Esophagus (tissue), 2 donors: Measurements from ENCODE around the gene HLCS. TPM values are rescaled to one million over a fixed set of nuclear protein-coding genes. Genes with fewer than 3 reads are reported as not detected.
"Not testable (repeated sequence)": the region's sequence is repeated elsewhere in the genome, so short reads cannot be mapped to it uniquely, and the experiment has no call there.

Experiments
- H3K27ac ChIP-seq, 2 donors: one replicate each; pipeline ENCODE4 v1.5.1; 2013; ENCODE audit warnings: low read depth in 2 of 2, mild to moderate bottlenecking in 2 of 2, inconsistent platforms in 1 of 2, low read length in 1 of 2, moderate library complexity in 1 of 2
- H3K27me3 ChIP-seq, 2 donors: one replicate each; pipeline ENCODE4 v1.6.1; 2013; ENCODE audit warnings: low read length in 2 of 2, control low read depth in 1 of 2, mild to moderate bottlenecking in 1 of 2; ENCODE audit not compliant: insufficient read depth in 2 of 2, control insufficient read depth in 1 of 2
- H3K36me3 ChIP-seq, 2 donors: one replicate each; pipeline ENCODE4 v1.6.1; 2013; ENCODE audit warnings: low read length in 1 of 2; ENCODE audit not compliant: control insufficient read depth in 2 of 2, insufficient read depth in 2 of 2
- H3K4me1 ChIP-seq, 2 donors: one replicate each; pipeline ENCODE4 v1.6.1; 2013; ENCODE audit warnings: low read length in 1 of 2; ENCODE audit not compliant: control insufficient read depth in 2 of 2, insufficient read depth in 2 of 2
- H3K4me3 ChIP-seq, 2 donors: one replicate each; pipeline ENCODE4 v1.5.1; 2013; ENCODE audit warnings: low read length in 2 of 2, mild to moderate bottlenecking in 2 of 2, low read depth in 1 of 2, moderate library complexity in 1 of 2
- H3K9me3 ChIP-seq, 2 donors: one replicate each; pipeline ENCODE4 v1.6.1; 2013; ENCODE audit warnings: mild to moderate bottlenecking in 2 of 2, low read depth in 1 of 2, low read length in 1 of 2, moderate library complexity in 1 of 2; ENCODE audit not compliant: control insufficient read depth in 2 of 2, insufficient read depth in 1 of 2
- WGBS, 2 donors: extraction: QIAGEN DNeasy Blood & Tissue Kit; methylation state at CpG; one replicate each; pipeline ENCODE4 v1.1.7; 2013; 5-methylcytosine and 5-hydroxymethylcytosine counted together
- polyA plus RNA-seq, 2 donors: library from polyadenylated mRNA; stranded (reverse); fragments of 200-250 nt; gene quantifications; one replicate each; pipeline ENCODE4 v1.2.3, GENCODE V29; 2013
- donor health status: healthy with polysubstance abuse.
- donor health status: Bipolar disorder and iron deficiency.

The HLCS gene
- 1 to 10 TPM; 3.9 to 4.8 TPM for polyA plus RNA-seq

DNA sequence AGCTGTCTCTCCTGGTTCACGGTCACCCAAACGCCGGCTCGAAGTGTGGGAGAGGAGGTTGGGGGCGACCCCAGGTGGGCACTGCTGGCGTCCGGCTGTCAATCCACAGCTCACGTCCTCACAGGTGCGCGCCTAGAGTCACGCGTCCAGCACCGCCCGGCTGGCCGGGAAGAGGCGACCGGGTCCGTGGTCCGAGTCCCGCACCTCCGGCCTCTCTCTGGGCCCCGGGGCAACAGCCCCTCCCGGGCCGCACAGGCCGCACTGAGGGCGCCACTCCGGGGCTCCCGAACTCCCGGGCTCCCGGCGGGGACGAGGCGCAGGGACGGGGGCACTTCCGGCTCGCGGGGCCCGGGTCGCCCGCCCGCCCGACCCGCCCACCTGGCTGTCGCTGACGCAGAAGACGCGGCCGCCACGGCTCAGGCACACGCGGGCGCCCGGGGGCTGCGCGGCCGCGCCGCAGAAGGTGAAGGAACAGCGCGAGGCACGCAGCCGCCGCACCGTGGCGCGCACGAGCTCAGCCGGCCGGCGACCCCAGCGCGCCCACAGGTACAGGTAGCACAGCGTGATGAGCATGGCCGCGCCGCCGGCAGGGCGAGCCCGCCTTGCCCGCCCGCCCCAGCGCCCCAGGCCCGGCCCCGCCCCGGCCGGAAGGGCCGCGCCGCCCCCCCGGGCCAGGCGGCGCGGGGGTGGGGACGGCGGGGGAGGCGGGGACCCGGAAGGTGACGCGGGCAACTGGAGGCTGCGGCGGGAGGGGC is at the start of gene HLCS:
TSS of gene HLCS (minus strand) at position 604 of the 755 bp plus-strand sequence. CDS start at position 573, 31 bp downstream.
- H3K27me3 ChIP-seq: no peaks in the 10 kb centered on the region
- no peaks in the 10 kb centered on the region for H3K4me1 ChIP-seq
- H3K36me3 ChIP-seq: no peaks in the 10 kb centered on the region
- peak within 1 kb of the TSS; percentile 84 to 90 for H3K27ac ChIP-seq
- 1% methylated on average over 76 to 101 of the region's 101 CpGs for WGBS, 2 donors
- H3K4me3 ChIP-seq: peak within 1 kb of the TSS; percentile 65 to 67
- H3K9me3 ChIP-seq: no peaks in the 10 kb centered on the region

DNA sequence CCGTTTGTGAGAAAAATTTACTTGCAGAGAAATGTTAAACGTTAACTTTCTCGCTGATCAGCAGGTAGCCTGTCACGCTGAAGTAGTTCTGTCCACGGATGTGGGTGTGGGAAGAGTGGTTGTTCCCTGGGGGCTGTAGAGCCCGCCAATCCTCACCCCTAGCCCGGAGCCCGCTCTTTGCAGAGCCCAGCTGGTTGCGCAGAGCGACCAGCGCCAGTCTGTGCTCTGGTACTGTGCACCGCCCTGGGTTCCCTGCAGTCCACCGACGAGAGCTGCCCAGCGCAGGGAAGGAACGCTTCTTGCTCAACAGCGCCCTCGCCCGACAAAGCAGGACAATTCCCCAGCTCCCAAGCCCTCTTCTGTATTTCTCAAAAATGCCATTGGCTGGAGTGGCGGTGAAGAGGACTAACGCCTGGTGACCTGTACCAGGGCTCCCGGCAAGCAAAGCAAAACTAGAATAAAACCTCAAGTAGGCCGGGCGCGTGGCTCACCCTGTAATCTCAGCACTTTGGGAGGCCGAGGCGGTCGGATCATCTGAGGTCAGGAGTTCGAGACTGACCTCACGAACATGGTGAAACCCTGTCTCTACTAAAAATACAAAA is 43.4 kb upstream of the HLCS start:
- no peak overlapping the region for H3K27ac ChIP-seq
- 10 to 15% methylated on average over 30 of the region's 30 CpGs for WGBS, 2 donors

DNA sequence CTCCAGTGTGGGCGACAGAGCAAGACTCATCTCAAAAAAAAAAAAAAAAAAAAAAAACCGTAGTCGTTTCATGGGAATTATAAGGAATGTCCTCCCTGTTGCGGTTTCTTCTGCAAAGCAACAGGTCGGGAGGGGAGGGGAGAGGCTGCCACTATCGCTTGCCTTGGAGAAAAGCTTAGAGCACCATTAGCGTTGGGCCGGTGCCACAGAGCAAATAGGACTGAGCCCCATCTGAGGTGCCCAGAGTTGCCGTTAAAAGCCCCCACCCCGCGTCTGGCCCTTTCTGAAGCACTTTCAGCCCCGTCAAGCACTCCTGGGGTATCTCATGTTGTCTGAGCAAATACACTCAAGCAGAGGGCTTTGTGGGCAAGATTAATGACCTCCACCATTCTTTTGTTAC is 42.3 kb upstream of the HLCS start:
- peaks cover 4 to 8% of the 10 kb centered on the region in 2 donors for H3K4me1 ChIP-seq
- 80 to 85% methylated on average over 12 of the region's 12 CpGs for WGBS, 2 donors
- no peak overlapping the region for H3K4me3 ChIP-seq
- no peaks in the 10 kb centered on the region for H3K27me3 ChIP-seq
- no peaks in the 10 kb centered on the region for H3K9me3 ChIP-seq
- no peak overlapping the region for H3K27ac ChIP-seq
- no peaks in the 10 kb centered on the region for H3K36me3 ChIP-seq

More for the DNA sequence above, 43.4 kb upstream of the HLCS start:
- H3K9me3 ChIP-seq: no peaks in the 10 kb centered on the region
- peak overlapping the region; percentile 17 to 25 for H3K4me3 ChIP-seq
- H3K27me3 ChIP-seq: no peaks in the 10 kb centered on the region
- H3K4me1 ChIP-seq: peaks cover 4 to 8% of the 10 kb centered on the region in 2 donors
- no peaks in the 10 kb centered on the region for H3K36me3 ChIP-seq

DNA sequence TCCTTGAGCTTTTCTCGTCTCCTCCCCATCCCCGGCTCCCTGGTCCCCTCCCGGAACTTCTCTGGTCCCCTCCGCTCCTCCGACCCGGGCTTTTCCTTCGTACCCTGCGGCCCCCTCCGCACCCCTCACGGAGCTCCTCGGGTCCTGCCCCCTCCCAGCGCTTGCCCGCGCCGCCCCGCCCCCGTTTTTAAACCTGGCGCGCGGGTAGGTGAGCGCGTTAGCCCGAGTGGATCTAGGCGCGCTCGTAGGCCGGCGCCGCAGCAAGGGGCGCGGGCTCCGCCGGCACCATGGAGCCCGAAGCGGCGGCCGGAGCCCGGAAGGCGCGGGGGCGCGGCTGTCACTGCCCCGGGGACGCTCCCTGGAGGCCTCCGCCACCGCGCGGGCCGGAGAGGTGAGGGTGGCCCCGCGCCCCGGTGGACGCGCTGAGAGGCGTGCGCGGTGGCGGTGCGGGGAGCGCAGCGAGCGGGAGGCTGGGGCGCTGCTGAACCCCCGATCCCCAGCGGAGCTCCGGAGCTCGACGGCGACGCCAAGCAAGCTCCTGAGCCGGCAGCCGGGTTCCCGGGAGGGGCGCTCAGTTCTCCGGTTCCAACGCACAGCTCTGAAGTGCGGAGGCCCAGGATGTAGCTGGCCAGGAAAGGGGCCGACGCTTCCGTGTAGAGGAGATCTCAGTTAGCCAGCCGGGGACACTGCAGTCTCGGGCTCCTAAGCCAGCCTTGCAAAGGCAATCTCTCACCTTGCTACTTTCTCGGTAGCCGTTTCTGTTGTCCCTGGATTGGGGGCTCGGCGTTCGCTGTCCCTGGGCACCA is 40.2 kb upstream of the HLCS start, which contains the start of gene RIPPLY3:
TSS of gene RIPPLY3 (plus strand) at position 217 of the 806 bp plus-strand sequence. CDS start at position 288, 71 bp downstream.
- Histone ChIP-seq H3K4me3 (peak within 1 kb of the TSS; percentile 47 to 54), H3K4me1 (peaks cover 4 to 8% of the 10 kb centered on the region in 2 donors), H3K27me3 (no peaks in the 10 kb centered on the region), H3K9me3 (no peaks in the 10 kb centered on the region), H3K36me3 (no peaks in the 10 kb centered on the region), H3K27ac (no peak within 1 kb of the TSS)
- 1 to 2% methylated on average over 66 to 87 of the region's 87 CpGs for WGBS, 2 donors

DNA sequence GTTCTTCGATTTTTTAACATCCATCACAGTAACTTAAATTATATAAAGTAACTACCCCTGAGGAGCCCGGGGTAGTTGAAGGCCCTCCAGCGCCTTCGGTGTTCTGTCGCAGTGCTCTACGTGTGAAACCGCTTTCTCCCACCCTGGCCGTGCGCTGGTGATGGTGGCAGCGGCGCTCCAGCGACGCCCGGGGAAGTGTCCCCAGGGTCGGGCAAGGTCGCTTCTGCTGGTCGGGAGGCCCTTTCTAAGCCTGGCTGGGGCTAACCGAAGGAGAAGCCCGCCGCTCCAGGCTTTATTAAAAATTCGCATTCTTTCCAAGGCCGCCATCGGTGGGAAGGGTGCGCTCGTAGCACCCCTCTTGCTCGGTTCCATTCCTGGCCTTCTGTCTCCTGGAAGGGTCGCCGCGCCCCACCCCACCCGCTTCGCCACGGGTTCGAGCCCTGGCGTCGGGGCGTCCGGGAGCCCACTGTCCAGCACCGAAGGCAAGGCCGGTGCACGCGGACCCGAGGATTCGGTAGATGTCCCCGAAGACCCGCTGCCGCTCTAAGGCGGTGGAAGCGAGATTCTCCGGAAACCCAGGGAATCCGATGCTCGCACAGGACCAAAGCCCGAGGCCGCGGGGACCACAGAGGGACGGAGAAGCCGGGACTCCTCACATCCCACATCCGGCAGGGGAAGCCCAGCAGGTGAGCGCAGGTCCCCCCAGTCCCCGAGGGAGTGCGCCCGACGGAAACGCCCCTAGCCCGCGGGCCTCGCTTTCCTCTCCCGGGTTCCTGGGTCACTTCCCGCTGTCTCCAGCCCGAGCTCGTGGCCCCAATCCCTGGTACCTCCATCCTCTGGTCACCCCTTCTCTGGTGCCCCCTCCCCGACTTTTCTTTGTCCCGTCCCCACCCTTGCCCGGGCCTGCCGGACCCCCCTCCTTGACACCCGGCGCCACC is 39.3 kb upstream of the HLCS start:
- H3K4me3 ChIP-seq: peak overlapping the region; percentile 47 to 54
- H3K9me3 ChIP-seq: no peaks in the 10 kb centered on the region
- WGBS, 2 donors: 29 to 32% methylated on average over 70 to 76 of the region's 76 CpGs
- peaks cover 4 to 8% of the 10 kb centered on the region in 2 donors for H3K4me1 ChIP-seq
- H3K27me3 ChIP-seq: no peaks in the 10 kb centered on the region
- H3K27ac ChIP-seq: no peak overlapping the region
- no peaks in the 10 kb centered on the region for H3K36me3 ChIP-seq

DNA sequence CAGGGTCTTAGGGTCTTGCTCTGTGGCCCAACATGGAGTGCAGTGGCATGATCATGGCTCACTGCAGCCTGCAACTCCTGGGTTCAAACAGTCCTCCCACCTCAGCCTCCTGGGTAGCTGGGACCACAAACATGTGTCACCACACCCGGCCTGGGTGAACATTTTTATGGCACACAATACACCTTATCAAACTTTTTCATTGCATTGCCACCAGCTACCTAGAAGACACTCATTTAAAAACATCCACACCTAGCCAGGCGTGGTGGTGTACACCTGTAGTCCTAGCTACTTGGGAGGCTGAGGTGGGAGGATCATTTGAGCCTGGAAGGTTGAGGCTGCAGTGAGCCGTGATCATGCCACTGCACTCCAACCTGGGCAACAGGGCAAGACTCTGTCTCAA is 37.4 kb upstream of the HLCS start:
- WGBS, 2 donors: 61 to 66% methylated on average over 3 of the region's 3 CpGs
- H3K27me3 ChIP-seq, H3K4me3 ChIP-seq, H3K27ac ChIP-seq, H3K4me1 ChIP-seq, H3K9me3 ChIP-seq, H3K36me3 ChIP-seq: not testable (repeated sequence)

DNA sequence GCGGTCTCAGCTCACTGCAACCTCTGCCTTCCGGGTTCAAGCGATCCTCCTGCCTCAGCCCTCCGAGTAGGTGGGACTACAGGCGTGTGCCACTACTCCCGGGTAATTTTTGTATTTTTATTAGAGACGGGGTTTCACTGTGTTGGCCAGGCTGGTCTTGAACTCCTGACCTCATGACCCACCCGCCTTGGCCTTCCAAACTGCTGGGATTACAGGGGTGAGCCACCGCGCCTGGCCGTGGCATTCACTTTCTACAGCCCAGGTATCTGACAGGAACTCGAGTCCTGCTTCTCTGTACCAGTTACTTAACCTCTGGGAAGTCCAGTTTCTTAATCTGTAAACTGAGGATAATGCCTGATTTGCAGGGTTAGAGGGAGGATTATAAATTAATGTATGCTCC is 36.4 kb upstream of the HLCS start:
- not testable (repeated sequence) for H3K27me3 ChIP-seq, H3K36me3 ChIP-seq, H3K4me1 ChIP-seq, H3K4me3 ChIP-seq, H3K9me3 ChIP-seq, H3K27ac ChIP-seq
- WGBS, 2 donors: 86 to 87% methylated on average over 12 of the region's 12 CpGs

DNA sequence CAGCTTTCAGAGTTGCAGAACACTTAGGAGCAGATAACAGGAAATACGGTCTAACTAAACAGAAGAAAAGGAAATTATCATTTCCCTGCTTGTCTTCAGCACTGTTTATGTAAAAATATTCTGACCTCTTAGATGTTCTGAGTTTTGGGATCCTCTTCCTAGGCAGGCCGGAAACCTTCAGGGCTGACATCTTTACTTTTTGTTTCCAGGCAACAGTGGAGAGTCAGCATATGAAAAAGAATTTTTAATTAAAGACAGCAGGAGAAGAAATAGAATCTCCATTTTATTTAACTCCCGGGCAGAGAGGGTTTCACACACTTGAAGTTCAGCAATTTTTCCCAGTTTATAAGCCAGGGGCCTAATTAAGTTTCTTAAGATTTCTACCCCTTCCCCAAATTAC is 35.0 kb upstream of the HLCS start:
- WGBS, 2 donors: 47 to 50% methylated on average over 3 of the region's 3 CpGs
- H3K27me3 ChIP-seq: no peaks in the 10 kb centered on the region
- no peak overlapping the region for H3K27ac ChIP-seq

DNA sequence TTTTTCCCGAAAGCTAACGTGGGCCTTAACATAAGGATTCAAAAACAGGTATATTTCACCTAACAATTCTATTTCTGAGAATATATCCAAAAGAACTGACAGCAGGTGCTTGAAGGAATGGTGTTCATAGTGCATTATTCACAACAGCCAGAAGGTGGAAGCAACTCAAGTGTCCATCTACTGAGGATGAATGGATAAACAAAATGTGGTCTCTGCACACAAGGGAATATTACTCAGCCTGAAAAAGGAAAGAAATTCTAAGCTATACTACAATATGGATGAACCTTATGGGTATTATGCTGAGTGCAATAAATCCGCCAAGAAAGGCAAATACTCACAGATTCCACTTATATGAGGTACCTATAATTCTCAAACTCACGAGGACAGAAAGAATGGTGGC is 33.9 kb upstream of the HLCS start:
- Histone ChIP-seq H3K27ac (no peak overlapping the region), H3K4me3 (no peak overlapping the region), H3K9me3 (no peaks in the 10 kb centered on the region), H3K36me3 (no peaks in the 10 kb centered on the region), H3K4me1 (no peaks in the 10 kb centered on the region), H3K27me3 (no peaks in the 10 kb centered on the region)
- 77 to 78% methylated on average over 4 of the region's 4 CpGs for WGBS, 2 donors

More for the DNA sequence above, 35.0 kb upstream of the HLCS start:
- Histone ChIP-seq H3K9me3 (no peaks in the 10 kb centered on the region), H3K4me1 (peaks cover 0 to 6% of the 10 kb centered on the region in 2 donors), H3K4me3 (no peak overlapping the region), H3K36me3 (no peaks in the 10 kb centered on the region)
